GM23338 (cell line): ENCODE results near the gene FCSK. TPM values are rescaled to one million over a fixed set of nuclear protein-coding genes. Genes with fewer than 3 reads are reported as not detected.

Experiments
- ATAC-seq: fragments of 200-7000 bp; cut with Tn5 transposase; 3 replicates; pipeline ENCODE4 v1.9.1; 2020
- DNase-seq: peaks from one replicate; pipeline ENCODE4 v3.0.0-alpha.2; 2015; ENCODE audit warnings: low spot score
- H2AFZ ChIP-seq: fragments of 200-600 bp; sonication (generic); 2 replicates; pipeline ENCODE4 v1.8.0; 2016; ENCODE audit warnings: antibody characterized with exemption, mild to moderate bottlenecking, moderate library complexity
- H3F3A ChIP-seq: fragments of 200-600 bp; sonication (generic); replicated peaks from 2 replicates; pipeline ENCODE4 v1.8.0; 2017; ENCODE audit warnings: antibody characterized with exemption, mixed run types, low read depth
- H3K27ac ChIP-seq: fragments of 200-600 bp; sonication (generic); 2 replicates; pipeline ENCODE4 v1.6.1; 2016; ENCODE audit warnings: low read depth
- H3K27me3 ChIP-seq: fragments of 200-600 bp; sonication (generic); 2 replicates; pipeline ENCODE4 v1.8.0; 2016; ENCODE audit warnings: mild to moderate bottlenecking, mixed run types, moderate library complexity; ENCODE audit not compliant: insufficient read depth
- H3K36me3 ChIP-seq: fragments of 200-600 bp; sonication (generic); 2 replicates; pipeline ENCODE4 v1.8.0; 2016; ENCODE audit warnings: mild to moderate bottlenecking; ENCODE audit not compliant: insufficient read depth
- H3K4me1 ChIP-seq: fragments of 200-600 bp; sonication (generic); 2 replicates; pipeline ENCODE4 v1.8.0; 2016; ENCODE audit warnings: mild to moderate bottlenecking, moderate library complexity; ENCODE audit not compliant: insufficient read depth
- H3K4me2 ChIP-seq: fragments of 200-600 bp; sonication (generic); 2 replicates; pipeline ENCODE4 v1.7.1; 2017; ENCODE audit warnings: mixed run types
- H3K4me3 ChIP-seq: fragments of 200-600 bp; sonication (generic); 2 replicates; pipeline ENCODE4 v1.6.1; 2016; ENCODE audit warnings: mixed run types
- H3K79me2 ChIP-seq: fragments of 200-600 bp; sonication (generic); replicated peaks from 2 replicates; pipeline ENCODE4 v1.8.0; 2017; ENCODE audit warnings: mild to moderate bottlenecking; ENCODE audit not compliant: insufficient read depth
- H3K9me2 ChIP-seq: fragments of 200-600 bp; sonication (generic); 2 replicates; pipeline ENCODE4 v1.8.0; 2017; ENCODE audit not compliant: insufficient read depth
- H4K20me1 ChIP-seq: fragments of 200-600 bp; sonication (generic); replicated peaks from 2 replicates; pipeline ENCODE4 v1.8.0; 2017; ENCODE audit warnings: mild to moderate bottlenecking; ENCODE audit not compliant: insufficient read depth
- H3K27ac Mint-ChIP-seq: 2 replicates; pipeline ENCODE4 v1.8.0; 2020; ENCODE audit warnings: inconsistent platforms, mild to moderate bottlenecking, moderate library complexity, mixed read lengths
- H3K27me3 Mint-ChIP-seq: 3 replicates; pipeline ENCODE4 v1.8.0; 2022; ENCODE audit warnings: low read depth, mild to moderate bottlenecking, moderate library complexity, mixed read lengths, inconsistent platforms; ENCODE audit not compliant: insufficient read depth, poor library complexity
- H3K36me3 Mint-ChIP-seq: 3 replicates; pipeline ENCODE4 v1.8.0; 2021; ENCODE audit warnings: low read depth, mild to moderate bottlenecking, inconsistent platforms, moderate library complexity, mixed read lengths
- H3K4me1 Mint-ChIP-seq: 3 replicates; pipeline ENCODE4 v1.8.0; 2020; ENCODE audit warnings: mild to moderate bottlenecking, inconsistent platforms, mixed read lengths
- H3K4me3 Mint-ChIP-seq: 3 replicates; pipeline ENCODE4 v1.8.0; 2021; ENCODE audit warnings: moderate library complexity, mild to moderate bottlenecking, inconsistent platforms, mixed read lengths
- H3K9me3 Mint-ChIP-seq: 3 replicates; pipeline ENCODE4 v1.8.0; 2020; ENCODE audit warnings: moderate library complexity, mild to moderate bottlenecking, inconsistent platforms, mixed read lengths
- EZH2phosphoT487 ChIP-seq: fragments of 200-600 bp; sonication (generic); IDR thresholded peaks from one replicate; pipeline ENCODE4 v1.8.1; 2018; ENCODE audit warnings: antibody characterized with exemption; ENCODE audit not compliant: unreplicated experiment
- NANOG ChIP-seq: IDR thresholded peaks from 2 replicates; pipeline ENCODE4 v1.6.1; 2016; ENCODE audit warnings: antibody characterized with exemption, borderline replicate concordance
- POLR2AphosphoS5 ChIP-seq: IDR thresholded peaks from 2 replicates; pipeline ENCODE4 v1.6.1; 2016; ENCODE audit warnings: antibody characterized with exemption, low read depth
- REST ChIP-seq: IDR thresholded peaks from one replicate; pipeline ENCODE4 v1.6.1; 2018; ENCODE audit warnings: antibody characterized with exemption; ENCODE audit not compliant: unreplicated experiment
- ZNF331 ChIP-seq: fragments of 250-450 bp; sonication (Bioruptor Pico); IDR thresholded peaks from 2 replicates; pipeline ENCODE4 v1.5.0; 2020; ENCODE audit warnings: low read depth, mild to moderate bottlenecking, moderate library complexity
- ZNF462 ChIP-seq: fragments of 250-450 bp; sonication (Bioruptor Pico); IDR thresholded peaks from 2 replicates; pipeline ENCODE4 v1.5.0; 2020; ENCODE audit warnings: mild to moderate bottlenecking, moderate library complexity
- polyA plus RNA-seq: library from polyadenylated mRNA; unstranded; fragments of >200 nt; fragmentation: Nextera tagmentation; extraction: Ambion mirVana; gene quantifications from 2 replicates; pipeline ENCODE4 v1.2.1, GENCODE V29; 2016
- total RNA-seq: library from RNA; depleted of rRNA; stranded (reverse); fragments of >200 nt; shearing (Covaris generic); gene quantifications from 2 replicates; pipeline ENCODE4 v1.2.3, GENCODE V29; 2014

FCSK gene
- total and polyA plus RNA-seq, 2 experiments from 2014 or later, result 2.3 to 4.0 TPM

- ATAC-seq, result no peak
- H3K27me3 ChIP-seq, result no peaks in the 10 kb centered on the region
- H2AFZ ChIP-seq, result no peak overlapping the region
- H3K4me3 ChIP-seq, result no peak overlapping the region
- Mint-ChIP-seq H3K27ac (no peak overlapping the region), H3K9me3 (no peaks in the 10 kb centered on the region), H3K27me3 (peaks cover 20% of the 10 kb centered on the region), H3K4me3 (no peak overlapping the region), H3K4me1 (peaks cover 67% of the 10 kb centered on the region), H3K36me3 (peaks cover 8% of the 10 kb centered on the region)
- H3K36me3 ChIP-seq, result no peaks in the 10 kb centered on the region; the same call in 1 of the 2 replicates
- H3K27ac ChIP-seq, result 0 out of 2 replicates have a peak overlapping the region, but pooled peaks have one; percentile 55
- DNase-seq, result no peak
- peaks cover 35% of the 10 kb centered on the region for H3F3A ChIP-seq
- peaks cover 14% of the 10 kb centered on the region; the same call in 1 of the 2 replicates for H4K20me1 ChIP-seq
- H3K9me2 ChIP-seq, result no peaks in the 10 kb centered on the region
- H3K4me2 ChIP-seq, result no peak overlapping the region
- peaks cover 58% of the 10 kb centered on the region for H3K4me1 ChIP-seq
- TF ChIP-seq POLR2AphosphoS5 (no peak), REST (no peak), ZNF462 (no peak), ZNF331 (CRISPR knock-in tag) (no peak), EZH2phosphoT487 (no peak), NANOG (no peak)
- peaks cover 77% of the 10 kb centered on the region for H3K79me2 ChIP-seq
These were observed 19.7 kb upstream of the FCSK start for GRCh38 chr16:70434484-70435260.
